Measurements from ENCODE around the gene PNPLA1.

DNA sequence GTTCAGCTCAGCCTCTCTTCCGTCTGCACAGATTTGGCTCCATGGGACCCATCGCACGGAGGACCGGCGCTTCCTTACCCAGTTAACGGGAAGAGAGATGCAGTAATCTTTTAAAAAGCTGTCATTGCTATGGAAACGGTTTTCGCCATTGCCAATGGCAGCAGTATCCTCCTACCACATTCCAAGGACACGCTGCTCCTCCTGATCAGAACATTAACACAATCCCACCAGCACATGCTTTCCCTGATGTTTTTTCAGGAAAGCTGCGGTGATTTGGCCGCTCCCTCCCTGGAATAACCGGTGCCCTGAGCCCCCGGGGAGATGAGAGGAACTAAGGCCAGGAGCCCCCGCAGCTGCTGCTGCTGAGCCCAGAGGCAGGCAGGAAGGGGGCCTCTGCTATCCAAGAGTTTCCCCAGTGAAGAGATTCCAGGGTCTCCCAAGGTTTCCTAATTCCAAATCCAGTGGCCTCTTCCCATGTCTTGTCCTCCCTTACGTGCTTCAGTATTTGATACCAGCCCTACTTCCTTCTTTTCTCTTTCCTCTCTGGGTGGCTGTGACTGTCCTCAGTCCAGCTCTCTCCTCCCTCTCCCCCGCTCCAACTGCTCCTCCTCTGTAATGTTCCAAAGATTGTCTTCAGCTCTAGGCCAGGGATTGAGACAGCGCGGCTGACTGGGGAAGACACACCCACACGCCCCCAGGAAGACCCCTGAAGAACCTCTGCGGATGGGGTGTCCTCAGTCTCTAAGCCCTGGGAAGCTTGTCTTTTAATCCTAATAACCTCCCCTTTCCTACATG, 64.3 kb downstream of the PNPLA1 start:
- no peak for TF ChIP-seq GATA3 (IDR thresholded peaks at IDR 0.05; ENCODE audit: low read depth, low read length)
- no peak for TF ChIP-seq GATA2 (IDR thresholded peaks at IDR 0.05; ENCODE audit: low read depth, low read length)

Data from SH-SY5Y (cell line).